Hepatocyte (in vitro differentiated cells): Measurements from ENCODE around the gene STAT4. TPM values are rescaled to one million over a fixed set of nuclear protein-coding genes. Genes with fewer than 3 reads are reported as not detected.

Experiments
- DNase-seq: peaks from one replicate; pipeline ENCODE4 v3.0.0-alpha.2; 2016; ENCODE audit warnings: low spot score
- H2AFZ ChIP-seq: fragments of 200-600 bp; sonication (generic); 2 replicates; pipeline ENCODE4 v1.6.0; 2016; ENCODE audit warnings: antibody characterized with exemption, mild to moderate bottlenecking
- H3K27ac ChIP-seq: fragments of 200-600 bp; sonication (generic); 2 replicates; pipeline ENCODE4 v1.5.1; 2016; ENCODE audit warnings: mild to moderate bottlenecking
- H3K27me3 ChIP-seq: fragments of 200-600 bp; sonication (generic); 2 replicates; pipeline ENCODE4 v1.6.1; 2016
- H3K36me3 ChIP-seq: fragments of 200-600 bp; sonication (generic); replicated peaks from 2 replicates; pipeline ENCODE4 v1.5.1; 2016; ENCODE audit warnings: low read depth; ENCODE audit not compliant: insufficient read depth
- H3K4me1 ChIP-seq: fragments of 200-600 bp; sonication (generic); 2 replicates; pipeline ENCODE4 v1.5.1; 2016; ENCODE audit warnings: mild to moderate bottlenecking, moderate library complexity; ENCODE audit not compliant: insufficient read depth
- H3K4me2 ChIP-seq: fragments of 200-600 bp; sonication (generic); 2 replicates; pipeline ENCODE4 v1.6.0; 2016
- H3K4me3 ChIP-seq: fragments of 200-600 bp; sonication (generic); 2 replicates; pipeline ENCODE4 v1.5.1; 2016; ENCODE audit warnings: mild to moderate bottlenecking
- H3K79me2 ChIP-seq: fragments of 200-600 bp; sonication (generic); 2 replicates; pipeline ENCODE4 v1.6.0; 2017; ENCODE audit warnings: mild to moderate bottlenecking
- H3K9me2 ChIP-seq: fragments of 200-600 bp; sonication (generic); replicated peaks from 2 replicates; pipeline ENCODE4 v1.6.0; 2017; ENCODE audit warnings: mild to moderate bottlenecking; ENCODE audit not compliant: insufficient read depth
- H3K9me3 ChIP-seq: fragments of 200-600 bp; sonication (generic); 2 replicates; pipeline ENCODE4 v1.5.1; 2016; ENCODE audit warnings: low read depth, mild to moderate bottlenecking
- H4K20me1 ChIP-seq: fragments of 200-600 bp; sonication (generic); 2 replicates; pipeline ENCODE4 v1.6.0; 2016; ENCODE audit warnings: mild to moderate bottlenecking; ENCODE audit not compliant: insufficient read depth, poor library complexity, severe bottlenecking
- CTCF ChIP-seq: fragments of 200-600 bp; sonication (generic); IDR thresholded peaks from 2 replicates; pipeline ENCODE4 v1.5.1; 2016; ENCODE audit warnings: antibody characterized with exemption, mild to moderate bottlenecking; ENCODE audit not compliant: poor library complexity
- EZH2 ChIP-seq: fragments of 200-600 bp; sonication (generic); IDR thresholded peaks from 2 replicates; pipeline ENCODE4 v1.6.1; 2016; ENCODE audit warnings: antibody characterized with exemption, mild to moderate bottlenecking, borderline replicate concordance
- EZH2phosphoT487 ChIP-seq: fragments of 200-600 bp; sonication (generic); IDR thresholded peaks from one replicate; pipeline ENCODE4 v1.6.1; 2018; ENCODE audit warnings: antibody characterized with exemption, mild to moderate bottlenecking, low read depth, moderate library complexity; ENCODE audit not compliant: unreplicated experiment, severe bottlenecking
- WGBS: methylation state at CpG from one replicate; pipeline ENCODE4 v1.1.6; 2016; ENCODE audit warnings: low lambda C conversion rate; ENCODE audit errors: missing lambda C conversion rate; 5-methylcytosine and 5-hydroxymethylcytosine counted together
- polyA plus RNA-seq: library from polyadenylated mRNA; unstranded; fragments of >200 nt; fragmentation: Nextera tagmentation; extraction: Ambion mirVana; gene quantifications from 2 replicates; pipeline ENCODE4 v1.2.1, GENCODE V29; 2016
- total RNA-seq: library from RNA; depleted of rRNA; stranded (reverse); fragments of >200 nt; gene quantifications from 2 replicates; pipeline ENCODE4 v1.2.3, GENCODE V29; 2014

Gene STAT4
- total and polyA plus RNA-seq, 2 experiments from 2014 or later, result 1.6 to 6.6 TPM

DNA sequence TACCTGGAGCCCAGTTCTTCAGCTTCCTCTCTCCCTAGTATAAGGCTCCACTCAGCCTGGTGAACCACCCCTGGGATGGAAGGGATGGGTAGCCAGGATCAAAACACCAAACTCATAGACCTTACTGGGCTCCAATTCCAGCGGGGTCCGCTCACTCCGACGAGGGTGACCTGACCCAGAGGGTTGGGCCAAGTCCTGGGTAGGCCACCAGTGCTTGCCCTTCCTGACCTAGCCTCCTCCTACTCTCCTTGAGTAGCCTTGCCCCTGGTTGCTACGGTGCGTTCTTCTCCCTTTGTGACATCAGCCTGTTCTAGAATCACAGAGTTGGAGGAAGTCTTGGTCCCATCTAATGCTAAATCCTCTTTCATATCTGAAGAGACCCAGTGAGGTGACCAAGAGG lies 537 bp upstream of the STAT4 start:
- Histone ChIP-seq H4K20me1 (no peaks in the 10 kb centered on the region), H3K4me1 (no peaks in the 10 kb centered on the region), H3K27ac (peak overlapping the region; percentile 54), H3K9me3 (no peaks in the 10 kb centered on the region), H3K4me2 (peak overlapping the region; percentile 93), H3K27me3 (peaks cover 25% of the 10 kb centered on the region), H2AFZ (peak overlapping the region; percentile 89), H3K36me3 (no peaks in the 10 kb centered on the region), H3K79me2 (no peaks in the 10 kb centered on the region), H3K4me3 (no peak overlapping the region), H3K9me2 (no peaks in the 10 kb centered on the region)
- no peak for DNase-seq
- 89% methylated on average over 6 of the region's 6 CpGs for WGBS
- TF ChIP-seq CTCF (no peak), EZH2phosphoT487 (no peak), EZH2 (no peak)

GRCh38 chr2:191150230-191150599 lies 579 bp downstream of the STAT4 start:
- TF ChIP-seq EZH2phosphoT487 (no peak), CTCF (no peak), EZH2 (no peak)
- Histone ChIP-seq H3K9me3 (no peaks in the 10 kb centered on the region), H3K27ac (peak overlapping the region; percentile 30), H4K20me1 (no peaks in the 10 kb centered on the region), H3K36me3 (no peaks in the 10 kb centered on the region), H3K4me3 (peak overlapping the region; percentile 52), H3K4me1 (no peaks in the 10 kb centered on the region), H3K4me2 (peak overlapping the region; percentile 93), H3K79me2 (no peaks in the 10 kb centered on the region), H3K27me3 (peaks cover 25% of the 10 kb centered on the region), H3K9me2 (no peaks in the 10 kb centered on the region), H2AFZ (peak overlapping the region; percentile 89)
- peak; percentile 8 for DNase-seq
- 10% methylated on average over 10 of the region's 10 CpGs for WGBS

DNA sequence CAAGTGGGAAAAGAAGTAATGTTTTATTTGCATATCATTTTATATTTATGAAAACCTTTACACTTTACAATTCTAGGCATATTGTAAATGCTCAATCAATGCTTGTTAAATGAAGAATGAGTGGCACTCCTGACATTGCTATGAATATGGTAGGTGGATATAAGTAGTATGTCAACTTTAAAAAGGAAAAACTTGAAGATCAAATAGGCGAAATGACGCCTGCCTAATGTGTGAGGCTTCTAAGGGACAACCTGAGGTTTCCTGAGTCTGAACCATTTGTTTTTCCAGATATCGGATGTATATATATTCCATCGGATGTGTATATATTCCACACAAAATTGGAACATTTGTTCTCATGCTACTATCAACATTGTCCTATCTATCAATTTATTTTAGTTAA lies 1.4 kb downstream of the STAT4 start:
- no peak for DNase-seq
- Histone ChIP-seq H4K20me1 (no peaks in the 10 kb centered on the region), H3K4me2 (no peak overlapping the region), H3K27me3 (peaks cover 25% of the 10 kb centered on the region), H3K36me3 (no peaks in the 10 kb centered on the region), H3K27ac (no peak overlapping the region), H3K9me3 (no peaks in the 10 kb centered on the region), H3K4me3 (no peak overlapping the region), H3K4me1 (no peaks in the 10 kb centered on the region), H3K79me2 (no peaks in the 10 kb centered on the region), H3K9me2 (no peaks in the 10 kb centered on the region), H2AFZ (no peak overlapping the region)
- WGBS, result 95% methylated on average over 4 of the region's 4 CpGs
- TF ChIP-seq EZH2phosphoT487 (no peak), EZH2 (no peak), CTCF (no peak)

GRCh38 chr2:191148791-191149190 lies 2.0 kb downstream of the STAT4 start:
- no peaks in the 10 kb centered on the region for H3K9me3 ChIP-seq
- no peaks in the 10 kb centered on the region for H3K4me1 ChIP-seq
- 80% methylated on average over 2 of the region's 2 CpGs for WGBS
- H3K4me2 ChIP-seq, result no peak overlapping the region
- H3K79me2 ChIP-seq, result no peaks in the 10 kb centered on the region
- peaks cover 25% of the 10 kb centered on the region for H3K27me3 ChIP-seq
- H3K4me3 ChIP-seq, result no peak overlapping the region
- no peak overlapping the region for H2AFZ ChIP-seq
- H4K20me1 ChIP-seq, result no peaks in the 10 kb centered on the region
- TF ChIP-seq CTCF (no peak), EZH2 (no peak), EZH2phosphoT487 (no peak)
- H3K36me3 ChIP-seq, result no peaks in the 10 kb centered on the region
- DNase-seq, result no peak
- no peak overlapping the region for H3K27ac ChIP-seq
- no peaks in the 10 kb centered on the region for H3K9me2 ChIP-seq
